H1 (cell line): ENCODE measurements around the gene ADGRV1. TPM values are rescaled to one million over a fixed set of nuclear protein-coding genes. Genes with fewer than 3 reads are reported as not detected.
A peak's percentile ranks its signal among the peaks of the same experiment; 100 is the strongest.

Experiments used
- ASH2L ChIP-seq: fragments of 200-600, 300-600 bp; sonication (generic); IDR thresholded peaks from one replicate; pipeline ENCODE4 v1.7.1; 2017; ENCODE audit warnings: low read length
- E2F6 ChIP-seq: IDR thresholded peaks from 2 replicates; pipeline ENCODE4 v1.6.1; 2012; ENCODE audit warnings: inconsistent platforms
- SIN3A ChIP-seq, 2 experiments: IDR thresholded peaks in 1 of 2; conservative IDR thresholded peaks in 1 of 2; 2 replicates each; pipeline ENCODE4 v1.6.1; 2011 to 2012; ENCODE audit warnings: low read length in 2 of 2, improper control_type of control experiment in 1 of 2, low read depth in 1 of 2, mild to moderate bottlenecking in 1 of 2
- SP1 ChIP-seq: IDR thresholded peaks from 2 replicates; pipeline ENCODE4 v1.6.1; 2011; ENCODE audit warnings: low read depth, low read length
- SP4 ChIP-seq: IDR thresholded peaks from 2 replicates; pipeline ENCODE4 v1.6.1; 2012; ENCODE audit warnings: low read length, inconsistent platforms
- TBP ChIP-seq: IDR thresholded peaks from 2 replicates; pipeline ENCODE4 v1.6.1; 2011; ENCODE audit warnings: low read depth, low read length, improper control_type of control experiment
- TCF12 ChIP-seq: IDR thresholded peaks from 2 replicates; pipeline ENCODE4 v1.6.1; 2011; ENCODE audit warnings: low read depth, mild to moderate bottlenecking, low read length
- polyA plus RNA-seq, 7 experiments: library from polyadenylated mRNA; depleted of rRNA in 3 of 7; stranded (reverse) in 5 of 7; unstranded in 2 of 7; fragments of >200 nt in 5 of 7; fragments of 200-250 nt in 2 of 7; gene quantifications; 1 replicate in 5 of 7; 2 replicates in 1 of 7; 4 replicates in 1 of 7; pipeline versions ENCODE4 v1.2.1 to v1.2.3, GENCODE V29; 2011 to 2013; ENCODE audit warnings: missing spikeins in 2 of 7, mixed read lengths in 2 of 7
- total RNA-seq: library from RNA; stranded (reverse); fragmentation: NEBNext Ultra II Directional; extraction: Animal tissue kit (Norgen Biotek cat#: 25700); gene quantifications from 2 replicates; pipeline ENCODE4 v1.2.1, GENCODE V29; 2021

Gene ADGRV1
- total and polyA plus RNA-seq, 2 of the 8 experiments (the other 6 are each of a cell fraction or from before 2014, with no cell fraction given) = 53.1 to 62.2 TPM

GRCh38 chr5:90558344-90559192 lies at the start of gene ADGRV1 (continued):
- TF ChIP-seq E2F6 (peak; percentile 19; the same call in 1 of the 2 replicates), SP4 (peak; percentile 70; the same call in 1 of the 2 replicates), TCF12 (0 out of 2 replicates have a peak, but pooled peaks have one; percentile 69), ASH2L (peak; percentile 100), TBP (peak; percentile 89), SIN3A (conservative IDR thresholded peaks at IDR 0.05 in 1 of 2, IDR thresholded peaks at IDR 0.05 in 1 of 2; ENCODE audit: low read depth in 1 of 2, low read length in 2 of 2) (peak in 1 of 2 experiments; percentile 91; a peak in 2 of 4 replicates), SP1 (peak; percentile 82)
